ENCODE results near the gene SDE2. TPM values are rescaled to one million over a fixed set of nuclear protein-coding genes. Genes with fewer than 3 reads are reported as not detected.

The SDE2 gene
- total and polyA plus RNA-seq, 8 donors: 4.0 to 40.2 (median 8.2) TPM

GRCh38 chr1:225934711-225935110, 64.4 kb downstream of the SDE2 start:
- no peak for DNase-seq
- H3K4me3 ChIP-seq: no peak overlapping the region
- TF ChIP-seq POLR2A (IDR thresholded peaks at IDR 0.05) (no peak), POLR2AphosphoS5 (IDR thresholded peaks at IDR 0.05) (no peak)
- peaks cover 0 to 4% (median 1%) of the 10 kb centered on the region in 4 donors for H3K4me1 ChIP-seq
- 90 to 93% (median 93%) methylated on average over 5 of the region's 5 CpGs for WGBS, 5 donors
- H3K27me3 ChIP-seq: no peaks in the 10 kb centered on the region
- intact Hi-C loops (cut with DNase I; ENCODE audit: low total_unique reads): no loop called here
- no peaks in the 10 kb centered on the region for H3K36me3 ChIP-seq
- H3K9me3 ChIP-seq: no peaks in the 10 kb centered on the region
- no peak overlapping the region for H3K27ac ChIP-seq

GRCh38 chr1:225933072-225933471, 66.1 kb downstream of the SDE2 start:
- DNase-seq: no peak
- TF ChIP-seq CTCF (IDR thresholded peaks at IDR 0.05) (no peak), EP300 (IDR thresholded peaks at IDR 0.05) (no peak), POLR2AphosphoS5 (IDR thresholded peaks at IDR 0.05) (no peak), POLR2A (IDR thresholded peaks at IDR 0.05) (no peak)
- H3K4me1 ChIP-seq: no peaks in the 10 kb centered on the region

More at GRCh38 chr1:225933072-225933471, 66.1 kb downstream of the SDE2 start:
- H3K27me3 ChIP-seq: no peaks in the 10 kb centered on the region
- no peak overlapping the region for H3K4me3 ChIP-seq
- no peak overlapping the region for H3K27ac ChIP-seq
- WGBS, 5 donors: 73 to 87% (median 84%) methylated on average over 2 of the region's 2 CpGs
- H3K9me3 ChIP-seq: no peaks in the 10 kb centered on the region
- intact Hi-C loops (cut with DNase I; ENCODE audit: low total_unique reads): no loop called here
- H3K36me3 ChIP-seq: no peaks in the 10 kb centered on the region

Small RNA genes within 50 kb of the gene (small RNA-seq; reads per million reads assigned to genes)
- 0 reads per million in 4 donors for gene AL117348.1
- gene NDUFA3P3: 0 reads per million in 4 donors

Other genes starting within 250 kb of the SDE2 start
- gene SRP9, start 221.5 kb downstream of the SDE2 start, total RNA-seq: 100 to 1,000 TPM in 4 of 5 donors, 10 to 100 TPM in 1; 68.9 to 269 (median 130) TPM
- gene SRP9, start 221.5 kb downstream of the SDE2 start, polyA plus RNA-seq: 100 to 1,000 TPM; 169 to 289 (median 267) TPM
- gene EPHX1, start 189.2 kb downstream of the SDE2 start, total RNA-seq: 10 to 100 TPM; 13.0 to 94.6 (median 42.6) TPM
- 10 to 100 TPM; 19.9 to 69.6 (median 26.1) TPM for gene EPHX1, start 189.2 kb downstream of the SDE2 start, polyA plus RNA-seq
- gene TMEM63A, start 117.0 kb downstream of the SDE2 start, total RNA-seq: 100 to 1,000 TPM in 3 of 5 donors, 10 to 100 TPM in 2; 82.6 to 208 (median 101) TPM
- 10 to 100 TPM in 2 of 3 donors, 1 to 10 TPM in 1; 5.3 to 25.7 (median 22.8) TPM for gene TMEM63A, start 117.0 kb downstream of the SDE2 start, polyA plus RNA-seq
- gene LEFTY1, start 110.2 kb downstream of the SDE2 start, total RNA-seq: 100 to 1,000 TPM in 1 of 5 donors, under 1 TPM in 1, not detected in 3; 0.55 to 499 TPM
- under 1 TPM; 0.37 to 0.73 (median 0.61) TPM for gene LEFTY1, start 110.2 kb downstream of the SDE2 start, polyA plus RNA-seq
- 10 to 100 TPM; 20.1 to 42.9 (median 21.8) TPM for gene PYCR2, start 75.1 kb downstream of the SDE2 start, total RNA-seq
- 10 to 100 TPM; 39.0 to 59.4 (median 39.9) TPM for gene PYCR2, start 75.1 kb downstream of the SDE2 start, polyA plus RNA-seq
- 100 to 1,000 TPM in 1 of 5 donors, under 1 TPM in 1, not detected in 3; 0.18 to 138 TPM for gene LEFTY2, start 58.1 kb downstream of the SDE2 start, total RNA-seq
- gene LEFTY2, start 58.1 kb downstream of the SDE2 start, polyA plus RNA-seq: under 1 TPM in 1 of 3 donors, not detected in 2; 0.13 TPM
- gene H3-3A, start 63.4 kb upstream of the SDE2 start, total RNA-seq: 100 to 1,000 TPM in 3 of 5 donors, 10 to 100 TPM in 2; 30.7 to 541 (median 237) TPM
- gene H3-3A, start 63.4 kb upstream of the SDE2 start, polyA plus RNA-seq: 100 to 1,000 TPM; 754 to 995 (median 822) TPM
- gene ACBD3, start 187.4 kb upstream of the SDE2 start, total RNA-seq: 100 to 1,000 TPM in 1 of 5 donors, 10 to 100 TPM in 4; 29.9 to 132 (median 48.4) TPM
- gene ACBD3, start 187.4 kb upstream of the SDE2 start, polyA plus RNA-seq: 10 to 100 TPM in 2 of 3 donors, 1 to 10 TPM in 1; 9.1 to 35.9 (median 18.6) TPM
- gene MIXL1, start 224.3 kb upstream of the SDE2 start, total RNA-seq: not detected
- gene MIXL1, start 224.3 kb upstream of the SDE2 start, polyA plus RNA-seq: 1 to 10 TPM in 1 of 3 donors, under 1 TPM in 1, not detected in 1; 0.10 to 2.0 TPM